HCT116 (cell line): ENCODE results near the gene UTS2R. TPM values are rescaled to one million over a fixed set of nuclear protein-coding genes. Genes with fewer than 3 reads are reported as not detected.
"Not testable (repeated sequence)": the region's sequence is repeated elsewhere in the genome, so short reads cannot be mapped to it uniquely, and the experiment has no call there.

Experiments
- ATAC-seq: fragments of 200-7000 bp; cut with Tn5 transposase; 2 replicates; pipeline ENCODE4 v1.9.1; 2020; ENCODE audit warnings: mild to moderate bottlenecking, moderate library complexity
- BruUV-seq: library from RNA; stranded (reverse); fragments of 400-500 nt; replicated peaks from 2 replicates; lab custom pipeline; 2021; lab: Mats Ljungman, UMichigan
- CTCF ChIA-PET: fragments of 300-600 bp; sonication (Branson Sonifier 250); formaldehyde crosslinking; loops from one replicate; lab custom pipeline; 2021; ENCODE audit warnings: antibody characterized with exemption; lab: Charles Lee
- POLR2A ChIA-PET: fragments of 300-600, 350-600 bp; sonication (Branson Sonifier 250); formaldehyde crosslinking; loops from one replicate; lab custom pipeline; 2021; ENCODE audit warnings: antibody characterized with exemption; lab: Charles Lee
- RAD21 ChIA-PET, 2 experiments: fragments of 300-600 bp; sonication (Branson Sonifier 250); formaldehyde crosslinking; loops; one replicate each; lab custom pipeline; 2023; ENCODE audit warnings: low total read pairs in 2 of 2; ENCODE audit not compliant: uncharacterized antibody in 2 of 2, unreplicated experiment in 2 of 2, low non-redundant PET in 1 of 2; lab: Charles Lee
- DNase-seq: peaks from one replicate; pipeline ENCODE4 v3.0.0-alpha.2; 2010; ENCODE audit warnings: low read depth, low spot score
- H2AFZ ChIP-seq: fragments of 200-600 bp; shearing (Covaris generic), sonication (generic); 2 replicates; pipeline ENCODE4 v1.6.1; 2017; ENCODE audit warnings: low read depth, mixed run types, mixed read lengths, antibody characterized with exemption, low read length; ENCODE audit not compliant: poor library complexity, severe bottlenecking
- H3K27ac ChIP-seq: 2 replicates; pipeline ENCODE4 v1.5.1; 2012; ENCODE audit warnings: low read depth, low read length
- H3K27me3 ChIP-seq: fragments of 200-600 bp; sonication (generic); 2 replicates; pipeline ENCODE4 v1.6.1; 2016; ENCODE audit warnings: mixed run types, low read length, mixed read lengths; ENCODE audit not compliant: insufficient read depth
- H3K36me3 ChIP-seq, 2 experiments: fragments of 200-500 bp in 1 of 2; fragments of 200-600 bp in 1 of 2; sonication (Bioruptor generic) in 1 of 2; sonication (generic) in 1 of 2; 2 replicates each; pipeline versions ENCODE4 v1.5.1 to v1.6.1; 2014 to 2016; ENCODE audit warnings: low read length in 2 of 2, inconsistent platforms in 1 of 2, mixed read lengths in 1 of 2, mixed run types in 1 of 2; ENCODE audit not compliant: insufficient read depth in 2 of 2, control insufficient read depth in 1 of 2
- H3K4me1 ChIP-seq, 2 experiments: fragments of 200-600 bp in 1 of 2; sonication (generic) in 1 of 2; 2 replicates each; pipeline versions ENCODE4 v1.5.1 to v1.6.1; 2012 to 2017; ENCODE audit warnings: low read length in 2 of 2, inconsistent platforms in 1 of 2, mild to moderate bottlenecking in 1 of 2, mixed read lengths in 1 of 2, mixed run types in 1 of 2, moderate library complexity in 1 of 2; ENCODE audit not compliant: insufficient read depth in 2 of 2, control insufficient read depth in 1 of 2
- H3K4me2 ChIP-seq: fragments of 200-600 bp; sonication (generic); 2 replicates; pipeline ENCODE4 v1.6.1; 2017; ENCODE audit warnings: mixed run types, low read length, mixed read lengths
- H3K4me3 ChIP-seq, 2 experiments: fragments of 200-600 bp in 1 of 2; sonication (generic) in 1 of 2; replicated peaks in 1 of 2; 2 replicates each; pipeline ENCODE4 v1.5.1; 2011 to 2016; ENCODE audit warnings: low read length in 2 of 2, control low read depth in 1 of 2, low read depth in 1 of 2, mild to moderate bottlenecking in 1 of 2, mixed read lengths in 1 of 2, mixed run types in 1 of 2
- H3K79me2 ChIP-seq: fragments of 200-600 bp; sonication (generic); 2 replicates; pipeline ENCODE4 v1.6.1; 2017; ENCODE audit warnings: mild to moderate bottlenecking, mixed run types, low read length, moderate library complexity, mixed read lengths; ENCODE audit not compliant: insufficient read depth
- H3K9ac ChIP-seq: fragments of 200-600 bp; sonication (generic); 2 replicates; pipeline ENCODE4 v1.6.1; 2016; ENCODE audit warnings: low read length, mixed read lengths
- H3K9me2 ChIP-seq: fragments of 200-600 bp; sonication (generic), shearing (Covaris generic); 2 replicates; pipeline ENCODE4 v1.6.1; 2017; ENCODE audit warnings: mixed run types, mild to moderate bottlenecking, moderate library complexity; ENCODE audit not compliant: insufficient read depth
- H3K9me3 ChIP-seq, 2 experiments: fragments of 200-500 bp in 1 of 2; fragments of 200-600 bp in 1 of 2; sonication (Bioruptor generic) in 1 of 2; sonication (generic) in 1 of 2; 2 replicates each; pipeline ENCODE4 v1.6.1; 2014 to 2017; ENCODE audit warnings: low read length in 2 of 2, mixed read lengths in 2 of 2, inconsistent platforms in 1 of 2, low read depth in 1 of 2, mild to moderate bottlenecking in 1 of 2, mixed run types in 1 of 2, moderate library complexity in 1 of 2; ENCODE audit not compliant: control insufficient read depth in 1 of 2, insufficient read depth in 1 of 2
- H4K20me1 ChIP-seq: fragments of 200-600 bp; sonication (generic), shearing (Covaris generic); 2 replicates; pipeline ENCODE4 v1.6.1; 2017; ENCODE audit warnings: mixed run types, mild to moderate bottlenecking, moderate library complexity; ENCODE audit not compliant: insufficient read depth
- CEBPB ChIP-seq: IDR thresholded peaks from 2 replicates; pipeline ENCODE4 v1.6.1; 2012; ENCODE audit warnings: low read depth
- CTCF ChIP-seq, 3 experiments: fragments of 200-600 bp in 1 of 3; sonication (generic) in 1 of 3; IDR thresholded peaks in 2 of 3; conservative IDR thresholded peaks in 1 of 3; 2 replicates each; pipeline ENCODE4 v1.5.1; 2012 to 2017; ENCODE audit warnings: low read depth in 2 of 3, low read length in 2 of 3, antibody characterized with exemption in 1 of 3, borderline replicate concordance in 1 of 3, control low read depth in 1 of 3, mild to moderate bottlenecking in 1 of 3, mixed read lengths in 1 of 3, mixed run types in 1 of 3, moderate library complexity in 1 of 3; ENCODE audit not compliant: insufficient read depth in 1 of 3
- ELF1 ChIP-seq: IDR thresholded peaks from 2 replicates; pipeline ENCODE4 v1.6.1; 2012; ENCODE audit warnings: low read depth, borderline replicate concordance
- EZH2 ChIP-seq: fragments of 200-600 bp; sonication (generic); IDR thresholded peaks from 2 replicates; pipeline ENCODE4 v1.6.1; 2017; ENCODE audit warnings: antibody characterized with exemption, mixed run types
- EZH2phosphoT487 ChIP-seq: fragments of 200-600 bp; IDR thresholded peaks from 2 replicates; pipeline ENCODE4 v1.6.1; 2018; ENCODE audit warnings: antibody characterized with exemption, borderline replicate concordance
- FOSL1 ChIP-seq: IDR thresholded peaks from 2 replicates; pipeline ENCODE4 v1.6.1; 2012; ENCODE audit warnings: low read depth
- JUND ChIP-seq: IDR thresholded peaks from 2 replicates; pipeline ENCODE4 v1.6.1; 2012
- RAD21 ChIP-seq: IDR thresholded peaks from 2 replicates; pipeline ENCODE4 v1.6.1; 2012; ENCODE audit warnings: low read depth, mild to moderate bottlenecking
- SIN3A ChIP-seq: IDR thresholded peaks from 2 replicates; pipeline ENCODE4 v1.6.1; 2012; ENCODE audit warnings: low read depth
- SP1 ChIP-seq: IDR thresholded peaks from 2 replicates; pipeline ENCODE4 v1.6.1; 2012; ENCODE audit warnings: low read depth
- intact Hi-C: fragments of 100-400 bp; cut with micrococcal nuclease; formaldehyde crosslinking; loops from 2 replicates; pipeline ENCODE4 v1.10.0; 2022
- total RNA-seq: library from RNA; stranded (reverse); gene quantifications from one replicate; pipeline ENCODE4 v1.2.1, GENCODE V29; 2021; ENCODE audit not compliant: unreplicated experiment
- TF ChIP-seq, protein P1 (sequence below): IDR thresholded peaks from 2 replicates; pipeline ENCODE4 v1.6.1; 2012

The UTS2R gene
- total RNA-seq, 1 experiment from 2014 or later = not detected

DNA sequence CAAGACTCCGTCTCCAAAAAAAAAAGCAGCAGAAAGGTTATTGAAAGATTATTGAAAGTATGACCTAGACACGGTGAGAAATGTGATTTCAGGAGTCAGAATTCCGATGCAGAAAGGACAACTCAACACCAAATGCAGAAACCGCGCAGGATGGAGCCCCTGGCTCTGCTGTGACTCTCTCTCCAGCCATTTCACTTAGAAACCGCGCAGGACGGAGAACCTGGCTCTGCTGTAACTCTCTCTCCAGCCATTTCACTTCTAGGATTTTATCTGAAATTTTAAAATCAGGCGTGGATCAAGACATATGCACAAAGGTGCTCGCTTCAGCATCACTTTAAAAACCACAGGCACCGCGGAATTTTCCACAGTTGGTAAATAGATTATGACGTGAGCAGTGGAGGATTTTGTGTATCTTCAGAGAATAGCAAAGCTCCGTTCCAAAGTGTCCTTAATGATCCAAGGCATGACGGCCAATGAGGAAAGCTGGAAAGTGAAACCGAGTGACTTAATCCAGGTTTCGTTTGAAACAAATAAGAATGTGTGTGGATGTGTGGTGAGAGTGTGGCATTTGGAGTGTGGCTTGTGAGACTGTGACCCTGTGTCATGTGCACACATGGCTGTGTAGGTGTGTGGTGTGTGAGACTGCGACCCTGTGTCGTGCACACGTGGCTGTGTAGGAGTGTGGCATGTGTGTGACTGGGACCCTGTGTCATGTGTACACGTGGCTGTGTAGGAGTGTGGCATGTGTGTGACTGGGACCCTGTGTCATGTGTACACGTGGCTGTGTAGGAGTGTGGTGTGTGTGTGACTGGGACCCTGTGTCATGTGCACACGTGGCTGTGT lies 9.5 kb downstream of the UTS2R start (continued):
- TF ChIP-seq CEBPB = no peak
- no peak for TF ChIP-seq FOSL1
- TF ChIP-seq CTCF (IDR thresholded peaks at IDR 0.05 in 2 of 3, conservative IDR thresholded peaks at IDR 0.05 in 1 of 3; ENCODE audit: borderline replicate concordance in 1 of 3, insufficient read depth in 1 of 3, low read depth in 2 of 3, low read length in 2 of 3) = no peak
- TF ChIP-seq SP1 = no peak
- no peak for TF ChIP-seq RAD21
- TF ChIP-seq EZH2 = no peak
- TF ChIP-seq, protein P1, sequence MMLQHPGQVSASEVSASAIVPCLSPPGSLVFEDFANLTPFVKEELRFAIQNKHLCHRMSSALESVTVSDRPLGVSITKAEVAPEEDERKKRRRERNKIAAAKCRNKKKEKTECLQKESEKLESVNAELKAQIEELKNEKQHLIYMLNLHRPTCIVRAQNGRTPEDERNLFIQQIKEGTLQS = no peak
- TF ChIP-seq ELF1 = no peak
- TF ChIP-seq SIN3A = no peak
- no peak for TF ChIP-seq EZH2phosphoT487
- TF ChIP-seq JUND = no peak

GRCh38 chr17:82381703-82382009 lies 10.1 kb downstream of the UTS2R start:
- DNase-seq, H3K9me2 ChIP-seq, BruUV-seq, POLR2A ChIA-PET, H3K79me2 ChIP-seq, CTCF ChIA-PET, ATAC-seq, H3K9me3 ChIP-seq, H4K20me1 ChIP-seq, intact Hi-C loops, H3K27me3 ChIP-seq, H3K4me2 ChIP-seq, H3K36me3 ChIP-seq, H2AFZ ChIP-seq, H3K27ac ChIP-seq, H3K9ac ChIP-seq, H3K4me3 ChIP-seq, RAD21 ChIA-PET: not testable (repeated sequence)
- peaks cover 15 to 20% of the 10 kb centered on the region in 2 experiments for H3K4me1 ChIP-seq

- H2AFZ ChIP-seq, H4K20me1 ChIP-seq, H3K27ac ChIP-seq, BruUV-seq, RAD21 ChIA-PET, H3K4me2 ChIP-seq, intact Hi-C loops, H3K9me2 ChIP-seq, ATAC-seq, H3K79me2 ChIP-seq, H3K9ac ChIP-seq, H3K4me3 ChIP-seq, CTCF ChIA-PET, DNase-seq, POLR2A ChIA-PET, H3K9me3 ChIP-seq, H3K27me3 ChIP-seq, H3K36me3 ChIP-seq: not testable (repeated sequence)
- peaks cover 15 to 20% of the 10 kb centered on the region in 2 experiments for H3K4me1 ChIP-seq
Observed at GRCh38 chr17:82382220-82382932, 10.8 kb downstream of the UTS2R start.
